SK-N-SH (cell line): ENCODE data around the gene DENND5A. TPM values are rescaled to one million over a fixed set of nuclear protein-coding genes. Genes with fewer than 3 reads are reported as not detected.

Experiments
- CTCF ChIA-PET: fragments of 300-600, 350-600 bp; formaldehyde crosslinking; extraction: SDS; loops from one replicate; lab custom pipeline; 2021; lab: Yijun Ruan, JAX
- POLR2A ChIA-PET: fragments of 350-600 bp; sonication (Branson Sonifier 250); formaldehyde crosslinking; extraction: SDS; loops from one replicate; lab custom pipeline; 2020; ENCODE audit warnings: antibody characterized with exemption, inconsistent platforms; lab: Yijun Ruan, JAX
- DNase-seq: peaks from one replicate; pipeline ENCODE4 v3.0.0; 2012
- H2AFZ ChIP-seq: fragments of 200-600 bp; sonication (generic); 2 replicates; pipeline ENCODE4 v1.8.1; 2016; ENCODE audit warnings: antibody characterized with exemption, mild to moderate bottlenecking, low read depth
- H3F3A ChIP-seq: fragments of 200-600 bp; sonication (generic); replicated peaks from 2 replicates; pipeline ENCODE3; 2016; ENCODE audit warnings: antibody characterized with exemption, mild to moderate bottlenecking; ENCODE audit not compliant: insufficient read depth
- H3K27ac ChIP-seq, 2 experiments: fragments of 200-500 bp in 1 of 2; fragments of 200-600 bp in 1 of 2; sonication (Bioruptor generic) in 1 of 2; sonication (generic), shearing (Covaris generic) in 1 of 2; 2 replicates each; pipeline versions ENCODE4 v1.5.1 to v1.6.1; 2014 to 2016; ENCODE audit warnings: low read depth in 2 of 2, inconsistent platforms in 1 of 2, low read length in 1 of 2, mild to moderate bottlenecking in 1 of 2, mixed read lengths in 1 of 2
- H3K27me3 ChIP-seq: fragments of 200-600 bp; sonication (generic), shearing (Covaris generic); 2 replicates; pipeline ENCODE4 v1.6.1; 2016; ENCODE audit warnings: mixed run types; ENCODE audit not compliant: insufficient read depth
- H3K36me3 ChIP-seq, 2 experiments: fragments of 200-500 bp in 1 of 2; fragments of 200-600 bp in 1 of 2; sonication (Bioruptor generic) in 1 of 2; sonication (generic) in 1 of 2; replicated peaks in 1 of 2; 2 replicates each; pipeline versions ENCODE3 to v1.5.1; 2014 to 2016; ENCODE audit warnings: low read length in 1 of 2, mild to moderate bottlenecking in 1 of 2; ENCODE audit not compliant: insufficient read depth in 2 of 2, control insufficient read depth in 1 of 2
- H3K4me1 ChIP-seq, 2 experiments: fragments of 200-500 bp in 1 of 2; fragments of 200-600 bp in 1 of 2; sonication (Bioruptor generic) in 1 of 2; sonication (generic), shearing (Covaris generic) in 1 of 2; 2 replicates each; pipeline versions ENCODE4 v1.5.1 to v1.6.1; 2014 to 2016; ENCODE audit warnings: low read depth in 1 of 2, low read length in 1 of 2, mixed run types in 1 of 2; ENCODE audit not compliant: insufficient read depth in 2 of 2, control insufficient read depth in 1 of 2
- H3K4me2 ChIP-seq: fragments of 200-600 bp; sonication (generic), shearing (Covaris generic); 2 replicates; pipeline ENCODE4 v1.6.1; 2017; ENCODE audit warnings: mixed run types
- H3K4me3 ChIP-seq, 2 experiments: fragments of 200-500 bp in 1 of 2; fragments of 200-600 bp in 1 of 2; sonication (Bioruptor generic) in 1 of 2; sonication (generic), shearing (Covaris generic) in 1 of 2; 2 replicates each; pipeline versions ENCODE4 v1.5.1 to v1.8.1; 2014 to 2016; ENCODE audit warnings: low read depth in 2 of 2, inconsistent platforms in 1 of 2, low read length in 1 of 2, mild to moderate bottlenecking in 1 of 2, mixed read lengths in 1 of 2, moderate library complexity in 1 of 2
- H3K79me2 ChIP-seq: fragments of 200-600 bp; sonication (generic); 2 replicates; pipeline ENCODE4 v1.8.1; 2017; ENCODE audit warnings: mild to moderate bottlenecking; ENCODE audit not compliant: insufficient read depth
- H3K9ac ChIP-seq: fragments of 200-600 bp; sonication (generic); 2 replicates; pipeline ENCODE4 v1.6.1; 2017; ENCODE audit warnings: mixed run types
- H3K9me2 ChIP-seq: fragments of 200-600 bp; sonication (generic); 2 replicates; pipeline ENCODE4 v1.6.1; 2017; ENCODE audit warnings: mixed run types
- H3K9me3 ChIP-seq: fragments of 200-600 bp; sonication (generic); 2 replicates; pipeline ENCODE4 v1.6.1; 2017; ENCODE audit warnings: mixed run types, mild to moderate bottlenecking, moderate library complexity
- H4K20me1 ChIP-seq: fragments of 200-600 bp; sonication (generic); 2 replicates; pipeline ENCODE4 v1.6.1; 2017; ENCODE audit warnings: mild to moderate bottlenecking, mixed run types; ENCODE audit not compliant: insufficient read depth
- ELF1 ChIP-seq: IDR thresholded peaks from 2 replicates; pipeline ENCODE4 v1.4.0; 2012
- EP300 ChIP-seq, 2 experiments: IDR thresholded peaks; 2 replicates each; pipeline versions ENCODE4 v1.4.0 to v1.6.1; 2012; ENCODE audit warnings: borderline replicate concordance in 1 of 2, low read depth in 1 of 2, low read length in 1 of 2
- GABPA ChIP-seq: IDR thresholded peaks from 2 replicates; pipeline ENCODE4 v1.4.0; 2012; ENCODE audit warnings: low read depth, mild to moderate bottlenecking
- MXI1 ChIP-seq: IDR thresholded peaks from 2 replicates; pipeline ENCODE4 v1.6.1; 2012; ENCODE audit warnings: mild to moderate bottlenecking, low read depth, low read length, improper control_type of control experiment
- NFIC ChIP-seq: IDR thresholded peaks from 2 replicates; pipeline ENCODE4 v1.4.0; 2012; ENCODE audit warnings: borderline replicate concordance
- RCOR1 ChIP-seq: fragments of 150-350 bp; IDR thresholded peaks from 2 replicates; pipeline ENCODE4 v1.6.1; 2017; ENCODE audit warnings: antibody characterized with exemption, low read length
- RFX5 ChIP-seq: IDR thresholded peaks from 2 replicates; pipeline ENCODE4 v1.6.1; 2012; ENCODE audit warnings: mild to moderate bottlenecking, improper control_type of control experiment, low read length
- SIN3A ChIP-seq: IDR thresholded peaks from 2 replicates; pipeline ENCODE4 v1.6.1; 2012; ENCODE audit warnings: low read depth, mild to moderate bottlenecking, low read length, moderate library complexity, borderline replicate concordance
- TAF1 ChIP-seq: IDR thresholded peaks from 2 replicates; pipeline ENCODE4 v1.6.1; 2012; ENCODE audit warnings: low read depth, mild to moderate bottlenecking, low read length, moderate library complexity, borderline replicate concordance
- TCF12 ChIP-seq: IDR thresholded peaks from 2 replicates; pipeline ENCODE4 v1.4.0; 2012
- TEAD4 ChIP-seq: IDR thresholded peaks from 2 replicates; pipeline ENCODE4 v1.4.0; 2012; ENCODE audit warnings: mild to moderate bottlenecking, borderline replicate concordance; ENCODE audit not compliant: insufficient read depth
- YY1 ChIP-seq: IDR thresholded peaks from 2 replicates; pipeline ENCODE4 v1.4.0; 2012; ENCODE audit warnings: low read depth, mild to moderate bottlenecking
- ZBTB33 ChIP-seq: IDR thresholded peaks from 2 replicates; pipeline ENCODE4 v1.4.0; 2012; ENCODE audit warnings: low read depth, borderline replicate concordance
- WGBS: methylation state at CpG from one replicate; pipeline ENCODE4 v1.1.6; 2017; ENCODE audit warnings: low lambda C conversion rate; 5-methylcytosine and 5-hydroxymethylcytosine counted together
- polyA plus RNA-seq, 3 experiments: library from polyadenylated mRNA; depleted of rRNA; stranded (reverse); fragments of >200 nt; gene quantifications; 2 replicates each; pipeline ENCODE4 v1.2.3, GENCODE V29; 2012
- TF ChIP-seq, protein P1 (sequence below): fragments of 150-350 bp; IDR thresholded peaks from 2 replicates; pipeline ENCODE4 v1.6.1; 2016; ENCODE audit warnings: mild to moderate bottlenecking, low read depth, low read length

DENND5A gene
- polyA plus RNA-seq, 1 of the 3 experiments (the other 2 are of a cell fraction): 110 TPM

DNA sequence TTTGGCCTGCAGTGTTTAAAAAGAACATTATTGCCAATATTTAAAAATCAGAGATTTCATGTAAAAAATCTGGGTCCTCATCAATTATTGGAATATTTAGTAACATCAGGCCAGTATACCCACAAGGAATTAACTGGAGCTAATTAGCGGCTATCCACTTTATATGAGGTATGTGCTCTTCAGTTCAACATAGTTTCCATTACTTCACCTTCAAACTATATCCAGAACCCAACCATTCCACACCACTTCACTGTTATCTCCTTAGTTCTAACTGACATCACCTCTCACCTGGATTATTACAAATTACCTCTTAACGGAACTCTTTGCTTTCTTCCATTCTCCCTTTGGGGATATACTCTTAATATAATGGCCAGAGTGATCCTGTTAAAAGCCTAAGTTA, 64.7 kb downstream of the DENND5A start (continued):
- TF ChIP-seq TAF1 (no peak), RFX5 (no peak), ZBTB33 (no peak)
- TF ChIP-seq, protein P1, sequence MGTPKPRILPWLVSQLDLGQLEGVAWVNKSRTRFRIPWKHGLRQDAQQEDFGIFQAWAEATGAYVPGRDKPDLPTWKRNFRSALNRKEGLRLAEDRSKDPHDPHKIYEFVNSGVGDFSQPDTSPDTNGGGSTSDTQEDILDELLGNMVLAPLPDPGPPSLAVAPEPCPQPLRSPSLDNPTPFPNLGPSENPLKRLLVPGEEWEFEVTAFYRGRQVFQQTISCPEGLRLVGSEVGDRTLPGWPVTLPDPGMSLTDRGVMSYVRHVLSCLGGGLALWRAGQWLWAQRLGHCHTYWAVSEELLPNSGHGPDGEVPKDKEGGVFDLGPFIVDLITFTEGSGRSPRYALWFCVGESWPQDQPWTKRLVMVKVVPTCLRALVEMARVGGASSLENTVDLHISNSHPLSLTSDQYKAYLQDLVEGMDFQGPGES: no peak

GRCh38 chr11:9193316-9193715, 71.8 kb downstream of the DENND5A start:
- Histone ChIP-seq H3K4me2 (no peak overlapping the region), H3K9ac (no peak overlapping the region), H4K20me1 (no peaks in the 10 kb centered on the region), H3K9me3 (no peaks in the 10 kb centered on the region), H3F3A (no peaks in the 10 kb centered on the region), H3K4me1 (no peaks in the 10 kb centered on the region), H3K27me3 (no peaks in the 10 kb centered on the region), H3K36me3 (peaks cover 5 to 69% of the 10 kb centered on the region in 2 experiments), H2AFZ (no peak overlapping the region), H3K4me3 (no peak overlapping the region), H3K9me2 (no peaks in the 10 kb centered on the region), H3K79me2 (peaks cover 32% of the 10 kb centered on the region), H3K27ac (no peak overlapping the region)
- no peak for TF ChIP-seq SIN3A
- no peak for TF ChIP-seq TAF1
- no peak for TF ChIP-seq RCOR1
- TF ChIP-seq, protein P1: no peak
- TF ChIP-seq TEAD4: no peak
- no peak for TF ChIP-seq MXI1
- TF ChIP-seq TCF12: no peak
- TF ChIP-seq GABPA: no peak
- TF ChIP-seq ZBTB33: no peak
- no peak for TF ChIP-seq ELF1
- no peak for TF ChIP-seq EP300 (IDR thresholded peaks at IDR 0.05; ENCODE audit: borderline replicate concordance in 1 of 2, low read depth in 1 of 2, low read length in 1 of 2)
- TF ChIP-seq NFIC: no peak
- no peak for TF ChIP-seq YY1
- 94% methylated on average over 3 of the region's 3 CpGs for WGBS
- CTCF ChIA-PET: interaction anchor here (0.6 to 0.9 kb wide), 2 partner anchors 21 to 35 kb away, joined by 3 to 4 read pairs; no protein-coding TSS in a partner anchor
- DNase-seq: no peak
- POLR2A ChIA-PET: no interaction called here
